VCaP (cell line): ENCODE data around the gene MFAP4.

ENCODE experiments used
- H3K27ac ChIP-seq: fragments of 450-650 bp; 2 replicates; pipeline ENCODE4 v1.5.1; 2017
- TF ChIP-seq, protein P1 (sequence below): fragments of 450-650 bp; conservative IDR thresholded peaks from 2 replicates; pipeline ENCODE4 v1.5.1; 2017; ENCODE audit warnings: mild to moderate bottlenecking, moderate library complexity

The MFAP4 gene

DNA sequence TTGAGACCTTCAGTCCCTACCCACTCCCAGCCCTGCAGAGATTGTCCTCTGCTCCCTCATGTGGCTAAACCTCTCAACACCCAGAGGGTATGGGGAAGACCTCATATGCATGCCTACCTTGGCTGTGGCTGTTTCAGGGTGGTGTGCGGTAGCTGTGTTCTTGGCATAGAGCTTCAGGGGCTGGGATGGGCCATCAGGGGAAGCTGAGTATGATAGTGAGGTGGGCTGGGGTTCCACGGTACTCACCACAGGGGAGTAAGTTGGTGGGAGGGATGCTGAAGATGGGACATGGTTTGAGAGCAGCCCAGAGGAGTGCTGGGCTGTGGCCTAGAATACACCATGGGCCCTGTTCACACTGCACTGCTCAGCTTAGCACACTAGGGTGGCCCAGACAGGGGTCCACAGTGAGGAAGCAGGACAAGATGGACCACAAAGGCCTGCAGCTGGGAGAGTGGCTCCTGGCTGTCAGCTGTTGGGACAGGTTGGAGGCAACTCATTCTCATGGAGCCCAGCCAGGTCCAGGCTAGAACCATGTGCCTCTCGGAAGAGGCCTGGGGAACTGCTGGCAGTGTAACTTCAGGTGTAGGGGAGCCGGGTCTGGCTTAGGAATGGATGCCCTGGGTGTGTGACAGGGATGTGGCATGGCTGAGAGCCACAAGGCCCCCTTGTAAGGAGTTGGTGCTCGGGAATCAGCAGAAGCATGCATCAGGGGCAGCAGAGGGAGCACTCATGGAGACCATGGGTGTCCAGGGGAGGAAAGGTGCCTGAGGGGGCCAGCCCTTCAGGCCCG, 3.1 kb downstream of the MFAP4 start:
- TF ChIP-seq, protein P1, sequence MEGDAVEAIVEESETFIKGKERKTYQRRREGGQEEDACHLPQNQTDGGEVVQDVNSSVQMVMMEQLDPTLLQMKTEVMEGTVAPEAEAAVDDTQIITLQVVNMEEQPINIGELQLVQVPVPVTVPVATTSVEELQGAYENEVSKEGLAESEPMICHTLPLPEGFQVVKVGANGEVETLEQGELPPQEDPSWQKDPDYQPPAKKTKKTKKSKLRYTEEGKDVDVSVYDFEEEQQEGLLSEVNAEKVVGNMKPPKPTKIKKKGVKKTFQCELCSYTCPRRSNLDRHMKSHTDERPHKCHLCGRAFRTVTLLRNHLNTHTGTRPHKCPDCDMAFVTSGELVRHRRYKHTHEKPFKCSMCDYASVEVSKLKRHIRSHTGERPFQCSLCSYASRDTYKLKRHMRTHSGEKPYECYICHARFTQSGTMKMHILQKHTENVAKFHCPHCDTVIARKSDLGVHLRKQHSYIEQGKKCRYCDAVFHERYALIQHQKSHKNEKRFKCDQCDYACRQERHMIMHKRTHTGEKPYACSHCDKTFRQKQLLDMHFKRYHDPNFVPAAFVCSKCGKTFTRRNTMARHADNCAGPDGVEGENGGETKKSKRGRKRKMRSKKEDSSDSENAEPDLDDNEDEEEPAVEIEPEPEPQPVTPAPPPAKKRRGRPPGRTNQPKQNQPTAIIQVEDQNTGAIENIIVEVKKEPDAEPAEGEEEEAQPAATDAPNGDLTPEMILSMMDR, result no peak

DNA sequence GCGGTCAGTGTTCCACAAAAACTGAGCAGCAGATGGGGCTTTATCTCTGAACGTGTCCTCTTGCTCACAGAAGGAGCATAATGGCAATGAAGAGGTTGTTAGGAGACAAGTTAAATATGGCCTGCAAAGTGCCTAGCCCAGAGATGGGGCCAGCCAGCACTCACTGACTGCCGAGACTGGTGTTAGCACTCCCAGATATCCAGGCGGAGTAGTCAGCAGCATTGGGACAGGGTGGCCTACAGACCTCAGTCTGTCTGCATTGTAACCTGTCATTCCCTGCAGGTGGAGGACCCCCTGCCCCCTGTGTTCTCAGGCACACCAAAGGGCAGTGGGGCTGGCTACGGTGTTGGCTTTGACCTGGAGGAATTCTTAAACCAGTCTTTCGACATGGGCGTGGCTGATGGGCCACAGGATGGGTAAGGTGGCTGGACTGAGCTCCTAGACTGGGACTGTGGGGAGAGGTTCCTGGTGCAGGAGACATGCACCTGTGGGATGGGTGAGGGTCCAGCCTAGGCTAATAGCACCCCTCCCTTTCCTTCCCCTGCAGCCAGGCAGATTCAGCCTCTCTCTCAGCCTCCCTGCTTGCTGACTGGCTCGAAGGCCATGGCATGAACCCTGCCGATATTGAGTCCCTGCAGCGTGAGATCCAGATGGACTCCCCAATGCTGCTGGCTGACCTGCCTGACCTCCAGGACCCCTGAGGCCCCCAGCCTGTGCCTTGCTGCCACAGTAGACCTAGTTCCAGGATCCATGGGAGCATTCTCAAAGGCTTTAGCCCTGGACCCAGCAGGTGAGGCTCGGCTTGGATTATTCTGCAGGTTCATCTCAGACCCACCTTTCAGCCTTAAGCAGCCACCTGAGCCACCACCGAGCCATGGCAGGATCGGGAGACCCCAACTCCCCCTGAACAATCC, 4.2 kb downstream of the MFAP4 start:
- TF ChIP-seq, protein P1, result no peak
- H3K27ac ChIP-seq, result no peak overlapping the region

More for the DNA sequence above, 3.1 kb downstream of the MFAP4 start:
- no peak overlapping the region for H3K27ac ChIP-seq

DNA sequence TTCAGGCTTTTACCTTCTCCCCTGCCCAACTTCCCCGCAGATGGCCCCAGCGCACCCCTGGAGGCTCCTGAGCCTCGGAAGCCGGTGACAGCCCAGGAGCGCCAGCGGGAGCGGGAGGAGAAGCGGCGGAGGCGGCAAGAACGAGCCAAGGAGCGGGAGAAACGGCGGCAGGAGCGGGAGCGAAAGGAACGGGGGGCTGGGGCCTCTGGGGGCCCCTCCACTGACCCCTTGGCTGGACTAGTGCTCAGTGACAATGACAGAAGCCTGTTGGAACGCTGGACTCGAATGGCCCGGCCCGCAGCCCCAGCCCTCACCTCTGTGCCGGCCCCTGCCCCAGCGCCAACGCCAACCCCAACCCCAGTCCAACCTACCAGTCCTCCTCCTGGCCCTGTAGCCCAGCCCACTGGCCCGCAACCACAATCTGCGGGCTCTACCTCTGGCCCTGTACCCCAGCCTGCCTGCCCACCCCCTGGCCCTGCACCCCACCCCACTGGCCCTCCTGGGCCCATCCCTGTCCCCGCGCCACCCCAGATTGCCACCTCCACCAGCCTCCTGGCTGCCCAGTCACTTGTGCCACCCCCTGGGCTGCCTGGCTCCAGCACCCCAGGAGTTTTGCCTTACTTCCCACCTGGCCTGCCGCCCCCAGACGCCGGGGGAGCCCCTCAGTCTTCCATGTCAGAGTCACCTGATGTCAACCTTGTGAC, 5.1 kb downstream of the MFAP4 start:
- TF ChIP-seq, protein P1, result no peak
- H3K27ac ChIP-seq, result no peak overlapping the region

DNA sequence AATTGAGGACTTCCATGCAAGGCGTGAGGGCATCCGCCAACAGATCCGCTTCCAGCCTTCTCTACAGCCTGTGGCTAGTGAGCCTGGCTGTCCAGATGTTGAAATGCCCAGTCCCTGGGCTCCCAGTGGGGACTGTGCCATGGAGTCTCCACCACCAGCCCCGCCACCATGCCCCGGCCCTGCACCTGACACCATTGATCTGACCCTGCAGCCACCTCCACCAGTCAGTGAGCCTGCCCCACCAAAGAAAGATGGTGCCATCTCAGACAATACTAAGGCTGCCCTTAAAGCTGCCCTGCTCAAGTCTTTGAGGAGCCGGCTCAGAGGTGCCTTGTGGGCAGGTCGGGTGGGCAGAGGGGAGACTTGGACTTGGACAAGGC, 5.6 kb downstream of the MFAP4 start:
- H3K27ac ChIP-seq, result no peak overlapping the region
- TF ChIP-seq, protein P1, result no peak

DNA sequence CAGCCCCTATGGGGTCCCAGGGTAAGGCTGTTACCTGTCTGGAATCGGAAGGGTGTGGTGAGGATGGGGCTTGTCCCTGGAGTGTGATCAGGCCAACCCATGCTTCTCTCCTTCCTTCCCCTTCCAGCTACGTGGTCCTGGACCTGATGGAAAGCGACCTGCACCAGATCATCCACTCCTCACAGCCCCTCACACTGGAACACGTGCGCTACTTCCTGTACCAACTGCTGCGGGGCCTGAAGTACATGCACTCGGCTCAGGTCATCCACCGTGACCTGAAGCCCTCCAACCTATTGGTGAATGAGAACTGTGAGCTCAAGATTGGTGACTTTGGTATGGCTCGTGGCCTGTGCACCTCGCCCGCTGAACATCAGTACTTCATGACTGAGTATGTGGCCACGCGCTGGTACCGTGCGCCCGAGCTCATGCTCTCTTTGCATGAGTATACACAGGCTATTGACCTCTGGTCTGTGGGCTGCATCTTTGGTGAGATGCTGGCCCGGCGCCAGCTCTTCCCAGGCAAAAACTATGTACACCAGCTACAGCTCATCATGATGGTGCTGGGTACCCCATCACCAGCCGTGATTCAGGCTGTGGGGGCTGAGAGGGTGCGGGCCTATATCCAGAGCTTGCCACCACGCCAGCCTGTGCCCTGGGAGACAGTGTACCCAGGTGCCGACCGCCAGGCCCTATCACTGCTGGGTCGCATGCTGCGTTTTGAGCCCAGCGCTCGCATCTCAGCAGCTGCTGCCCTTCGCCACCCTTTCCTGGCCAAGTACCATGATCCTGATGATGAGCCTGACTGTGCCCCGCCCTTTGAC, 6.3 kb downstream of the MFAP4 start:
- TF ChIP-seq, protein P1, result no peak
- H3K27ac ChIP-seq, result no peak overlapping the region

DNA sequence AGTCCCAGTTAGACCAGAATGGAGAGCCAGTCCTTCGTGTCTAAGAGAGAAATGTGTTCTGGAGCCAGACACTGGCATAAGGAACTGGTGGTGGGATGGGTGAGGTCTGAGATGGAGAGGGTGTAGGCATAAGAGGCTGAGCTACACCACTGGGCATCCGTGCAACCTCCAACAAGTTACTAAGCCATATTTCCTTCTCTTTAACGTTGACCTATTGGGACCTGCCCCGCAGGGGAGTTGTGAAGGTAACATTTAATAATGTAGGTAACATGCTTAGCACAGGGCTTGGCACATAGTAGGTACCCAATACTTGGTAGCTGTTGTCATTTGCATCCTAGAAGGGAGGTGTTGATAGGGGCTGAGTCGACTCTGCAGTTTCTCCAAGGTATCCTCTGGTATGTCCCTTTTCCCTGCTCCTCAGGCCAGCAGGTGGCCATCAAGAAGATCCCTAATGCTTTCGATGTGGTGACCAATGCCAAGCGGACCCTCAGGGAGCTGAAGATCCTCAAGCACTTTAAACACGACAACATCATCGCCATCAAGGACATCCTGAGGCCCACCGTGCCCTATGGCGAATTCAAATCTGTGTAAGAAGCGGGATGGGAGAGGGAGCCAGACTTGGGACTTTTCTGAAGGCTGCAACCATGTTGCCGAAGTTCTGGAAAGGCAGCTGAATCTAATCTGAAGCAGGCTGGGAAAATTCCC, 7.5 kb downstream of the MFAP4 start:
- H3K27ac ChIP-seq, result peak overlapping the region; percentile 88; the same call in 1 of the 2 replicates
- TF ChIP-seq, protein P1, result no peak
